Esophagus muscularis mucosa (tissue), 4 donors: Measurements from ENCODE around the gene FFAR2. TPM values are rescaled to one million over a fixed set of nuclear protein-coding genes. Genes with fewer than 3 reads are reported as not detected.

Experiments used
- DNase-seq: peaks from one replicate; pipeline ENCODE4 v3.0.0-alpha.2; 2017; ENCODE audit errors: extremely low spot score
- H3K27ac ChIP-seq, 4 donors: fragments of 200-600 bp; sonication (generic); replicated peaks in 1 of 4; 1 replicate in 3 of 4; 2 replicates in 1 of 4; pipeline ENCODE4 v1.5.1; 2016 to 2019; ENCODE audit warnings: mild to moderate bottlenecking in 1 of 4
- H3K27me3 ChIP-seq, 4 donors: fragments of 200-600 bp; sonication (generic); one replicate each; pipeline versions ENCODE4 v1.5.1 to v1.6.0; 2016 to 2019
- H3K36me3 ChIP-seq, 4 donors: fragments of 200-600 bp; sonication (generic); one replicate each; pipeline ENCODE4 v1.5.1; 2016 to 2019
- H3K4me1 ChIP-seq, 4 donors: fragments of 200-600 bp; sonication (generic); one replicate each; pipeline ENCODE4 v1.5.1; 2016 to 2019
- H3K4me3 ChIP-seq, 4 donors: fragments of 200-600 bp; sonication (generic); 1 replicate in 2 of 4; 2 replicates in 2 of 4; pipeline ENCODE4 v1.5.1; 2016 to 2019; ENCODE audit warnings: mild to moderate bottlenecking in 4 of 4, moderate library complexity in 1 of 4
- H3K9me3 ChIP-seq, 4 donors: fragments of 200-600 bp; sonication (generic); 1 replicate in 3 of 4; 2 replicates in 1 of 4; pipeline ENCODE4 v1.5.1; 2016 to 2019
- CTCF ChIP-seq, 3 experiments: fragments of 200-600 bp in 2 of 3; fragments of 450-650 bp in 1 of 3; sonication (generic) in 2 of 3; IDR thresholded peaks; one replicate each; pipeline ENCODE4 v1.5.1; 2017 to 2019; ENCODE audit warnings: antibody characterized with exemption in 3 of 3, mild to moderate bottlenecking in 2 of 3, moderate library complexity in 1 of 3
- EP300 ChIP-seq: sonication (generic); formaldehyde crosslinking; IDR thresholded peaks from one replicate; pipeline ENCODE4 v1.6.1; 2017; ENCODE audit warnings: antibody characterized with exemption
- POLR2A ChIP-seq: fragments of 450-650 bp; IDR thresholded peaks from one replicate; pipeline ENCODE4 v1.6.1; 2017; ENCODE audit warnings: antibody characterized with exemption, moderate library complexity, mild to moderate bottlenecking, low read depth
- POLR2AphosphoS5 ChIP-seq, 2 donors: sonication (generic); formaldehyde crosslinking; IDR thresholded peaks; one replicate each; pipeline ENCODE4 v1.6.1; 2017; ENCODE audit warnings: antibody characterized with exemption in 2 of 2
- WGBS: methylation state at CpG from one replicate; pipeline ENCODE4 v1.1.5; 2018; 5-methylcytosine and 5-hydroxymethylcytosine counted together
- intact Hi-C: fragments of 100-400 bp; cut with DNase I; formaldehyde crosslinking; loops from one replicate; pipeline ENCODE4 v1.15.1; 2023
- total RNA-seq, 4 donors: library from RNA; depleted of rRNA; stranded (reverse); fragments of >200 nt; gene quantifications; one replicate each; pipeline versions ENCODE4 v1.1.0 to v1.2.1, GENCODE V29; 2016

The FFAR2 gene
- total RNA-seq, 4 donors from 2014 or later = 1.7 TPM; not detected in 3

GRCh38 chr19:35445826-35446593 lies 2.0 kb upstream of the FFAR2 start:
- intact Hi-C loops = no loop called here
- 75% methylated on average over 21 of the region's 21 CpGs for WGBS
- Histone ChIP-seq H3K36me3 (no peaks in the 10 kb centered on the region), H3K27me3 (peaks cover 0 to 29% (median 0%) of the 10 kb centered on the region in 4 donors), H3K4me3 (no peak overlapping the region), H3K9me3 (no peaks in the 10 kb centered on the region), H3K27ac (no peak overlapping the region), H3K4me1 (peaks cover 0 to 9% (median 5%) of the 10 kb centered on the region in 4 donors)
- no peak for DNase-seq
- TF ChIP-seq POLR2A (no peak), EP300 (no peak), CTCF (IDR thresholded peaks at IDR 0.05) (no peak), POLR2AphosphoS5 (IDR thresholded peaks at IDR 0.05) (no peak)

- Histone ChIP-seq H3K4me3 (no peak overlapping the region), H3K9me3 (no peaks in the 10 kb centered on the region), H3K4me1 (peaks cover 0 to 9% (median 5%) of the 10 kb centered on the region in 4 donors), H3K36me3 (no peaks in the 10 kb centered on the region), H3K27ac (no peak overlapping the region), H3K27me3 (peaks cover 0 to 29% (median 0%) of the 10 kb centered on the region in 4 donors)
- WGBS = 85% methylated on average over 27 of the region's 27 CpGs
- DNase-seq = no peak
- intact Hi-C loops = no loop called here
- no peak for TF ChIP-seq POLR2AphosphoS5 (IDR thresholded peaks at IDR 0.05)
- no peak for TF ChIP-seq POLR2A
- no peak for TF ChIP-seq EP300
- no peak for TF ChIP-seq CTCF (IDR thresholded peaks at IDR 0.05)
These were observed 1.4 kb downstream of the FFAR2 start for GRCh38 chr19:35449359-35450043.

GRCh38 chr19:35451338-35452096 lies 3.5 kb downstream of the FFAR2 start:
- Histone ChIP-seq H3K27me3 (peaks cover 0 to 21% (median 0%) of the 10 kb centered on the region in 4 donors), H3K4me1 (peaks cover 0 to 9% (median 5%) of the 10 kb centered on the region in 4 donors), H3K36me3 (no peaks in the 10 kb centered on the region), H3K9me3 (no peaks in the 10 kb centered on the region), H3K27ac (no peak overlapping the region), H3K4me3 (no peak overlapping the region)
- TF ChIP-seq POLR2AphosphoS5 (IDR thresholded peaks at IDR 0.05) (no peak), EP300 (no peak), CTCF (IDR thresholded peaks at IDR 0.05) (no peak), POLR2A (no peak)
- 72% methylated on average over 7 of the region's 7 CpGs for WGBS
- intact Hi-C loops = no loop called here
- DNase-seq = no peak

- DNase-seq = no peak
- H3K4me3 ChIP-seq = no peak overlapping the region
- peaks cover 8 to 15% (median 12%) of the 10 kb centered on the region in 4 donors for H3K4me1 ChIP-seq
- no peak overlapping the region for H3K27ac ChIP-seq
- intact Hi-C loops = no loop called here
- peaks cover 0 to 13% (median 0%) of the 10 kb centered on the region in 4 donors for H3K27me3 ChIP-seq
- 85% methylated on average over 2 of the region's 2 CpGs for WGBS
- TF ChIP-seq CTCF (IDR thresholded peaks at IDR 0.05) (no peak), POLR2A (no peak), POLR2AphosphoS5 (IDR thresholded peaks at IDR 0.05) (no peak), EP300 (no peak)
- no peaks in the 10 kb centered on the region for H3K9me3 ChIP-seq
- H3K36me3 ChIP-seq = no peaks in the 10 kb centered on the region
These were observed 6.6 kb downstream of the FFAR2 start for GRCh38 chr19:35454663-35455062.
